Astrocyte (in vitro differentiated cells and primary cell): ENCODE results near the gene POU2AF1. TPM values are rescaled to one million over a fixed set of nuclear protein-coding genes. Genes with fewer than 3 reads are reported as not detected.

Experiments
- DNase-seq: peaks from one replicate; pipeline ENCODE4 v3.0.0-alpha.2; 2010; ENCODE audit warnings: low read depth
- FAIRE-seq: peaks from 2 replicates; lab custom pipeline; 2011; peaks lifted over from hg19 to GRCh38; lab: Jason Lieb, UNC
- H2AFZ ChIP-seq: 2 replicates; pipeline ENCODE4 v1.6.0; 2012; ENCODE audit warnings: low read depth, low read length, inconsistent platforms
- H3K27ac ChIP-seq: 2 replicates; pipeline ENCODE4 v1.5.1; 2011; ENCODE audit warnings: low read depth, low read length, inconsistent platforms
- H3K27me3 ChIP-seq: 2 replicates; pipeline ENCODE4 v1.6.0; 2011; ENCODE audit warnings: low read length, inconsistent platforms; ENCODE audit not compliant: insufficient read depth
- H3K36me3 ChIP-seq: 2 replicates; pipeline ENCODE4 v1.5.1; 2011; ENCODE audit warnings: low read length, inconsistent platforms; ENCODE audit not compliant: insufficient read depth
- H3K4me1 ChIP-seq: 2 replicates; pipeline ENCODE4 v1.5.1; 2011; ENCODE audit warnings: low read length, inconsistent platforms; ENCODE audit not compliant: insufficient read depth
- H3K4me2 ChIP-seq: 2 replicates; pipeline ENCODE4 v1.6.0; 2012; ENCODE audit warnings: low read length, inconsistent platforms
- H3K4me3 ChIP-seq: 2 replicates; pipeline ENCODE4 v1.5.1; 2011; ENCODE audit warnings: low read depth, mild to moderate bottlenecking, low read length, inconsistent platforms; ENCODE audit not compliant: insufficient read depth
- H3K79me2 ChIP-seq: 2 replicates; pipeline ENCODE4 v1.6.0; 2012; ENCODE audit warnings: mild to moderate bottlenecking, low read length, inconsistent platforms; ENCODE audit not compliant: insufficient read depth
- H3K9ac ChIP-seq: 2 replicates; pipeline ENCODE4 v1.6.0; 2012; ENCODE audit warnings: mild to moderate bottlenecking, low read length, inconsistent platforms
- H3K9me3 ChIP-seq: 2 replicates; pipeline ENCODE4 v1.5.1; 2012; ENCODE audit warnings: low read depth, mild to moderate bottlenecking, low read length, inconsistent platforms; ENCODE audit not compliant: insufficient read depth
- H4K20me1 ChIP-seq: 2 replicates; pipeline ENCODE4 v1.6.0; 2012; ENCODE audit warnings: low read length, inconsistent platforms; ENCODE audit not compliant: insufficient read depth
- H3K27ac Mint-ChIP-seq: one replicate; pipeline ENCODE4 v1.8.0; 2021; ENCODE audit warnings: mild to moderate bottlenecking, mixed read lengths; ENCODE audit not compliant: unreplicated experiment
- H3K27me3 Mint-ChIP-seq: one replicate; pipeline ENCODE4 v1.8.0; 2021; ENCODE audit warnings: low read depth, mixed read lengths; ENCODE audit not compliant: unreplicated experiment
- H3K36me3 Mint-ChIP-seq: one replicate; pipeline ENCODE4 v1.8.0; 2021; ENCODE audit warnings: low read depth, mixed read lengths; ENCODE audit not compliant: unreplicated experiment
- H3K4me1 Mint-ChIP-seq: one replicate; pipeline ENCODE4 v1.8.0; 2021; ENCODE audit warnings: low read depth, mixed read lengths; ENCODE audit not compliant: unreplicated experiment
- H3K4me3 Mint-ChIP-seq: one replicate; pipeline ENCODE4 v1.8.0; 2021; ENCODE audit warnings: mild to moderate bottlenecking, moderate library complexity, mixed read lengths; ENCODE audit not compliant: unreplicated experiment
- H3K9me3 Mint-ChIP-seq: one replicate; pipeline ENCODE4 v1.8.0; 2021; ENCODE audit warnings: mild to moderate bottlenecking, mixed read lengths; ENCODE audit not compliant: unreplicated experiment
- CTCF ChIP-seq: IDR thresholded peaks from 2 replicates; pipeline ENCODE4 v1.5.1; 2011; ENCODE audit warnings: low read depth, mild to moderate bottlenecking, inconsistent platforms, low read length, moderate library complexity; ENCODE audit not compliant: insufficient read depth
- EZH2 ChIP-seq: IDR thresholded peaks from 2 replicates; pipeline ENCODE4 v1.6.1; 2012; ENCODE audit warnings: mild to moderate bottlenecking, low read length, inconsistent platforms; ENCODE audit not compliant: insufficient read depth
- total RNA-seq: library from RNA; stranded (reverse); gene quantifications from 2 replicates; pipeline ENCODE4 v1.2.1, GENCODE V29; 2021

POU2AF1 gene
- total RNA-seq, 1 donor from 2014 or later, result not detected

- Mint-ChIP-seq H3K27ac (no peak overlapping the region), H3K27me3 (peaks cover 8% of the 10 kb centered on the region), H3K4me1 (peaks cover 2% of the 10 kb centered on the region), H3K9me3 (peaks cover 3% of the 10 kb centered on the region), H3K36me3 (no peaks in the 10 kb centered on the region), H3K4me3 (no peak overlapping the region)
- no peak for TF ChIP-seq EZH2
- TF ChIP-seq CTCF, result no peak
- Histone ChIP-seq H3K4me1 (no peaks in the 10 kb centered on the region), H3K9me3 (no peaks in the 10 kb centered on the region), H3K79me2 (no peaks in the 10 kb centered on the region), H3K27me3 (peaks cover 6% of the 10 kb centered on the region), H3K4me3 (no peak overlapping the region), H4K20me1 (no peaks in the 10 kb centered on the region), H3K27ac (no peak overlapping the region), H3K4me2 (no peak overlapping the region), H2AFZ (no peak overlapping the region), H3K36me3 (no peaks in the 10 kb centered on the region), H3K9ac (no peak overlapping the region)
- DNase-seq (no peak), FAIRE-seq (no peak)
These were observed 29.8 kb downstream of the POU2AF1 start for GRCh38 chr11:111349191-111349695.

DNA sequence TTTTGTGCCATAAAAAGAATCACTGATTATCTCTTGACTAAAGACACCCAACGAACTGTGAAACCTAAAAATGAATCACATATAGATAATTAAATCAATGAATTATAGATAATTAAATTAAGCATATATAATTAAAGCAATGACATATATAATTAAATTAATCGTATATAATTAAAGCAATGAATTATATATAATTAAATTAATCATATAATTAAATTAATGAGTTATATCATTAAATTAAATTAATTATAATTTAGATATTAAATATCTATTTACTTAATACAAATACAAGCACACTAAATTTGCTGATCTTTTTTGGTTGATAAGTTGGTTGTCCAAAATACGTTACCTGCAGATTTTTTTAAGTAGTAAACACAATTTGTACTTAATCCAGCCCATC lies 30.9 kb downstream of the POU2AF1 start:
- H3K9ac ChIP-seq, result no peak overlapping the region
- H3K9me3 Mint-ChIP-seq, result peaks cover 2% of the 10 kb centered on the region
- H3K36me3 Mint-ChIP-seq, result no peaks in the 10 kb centered on the region
- DNase-seq (no peak), FAIRE-seq (no peak)
- no peak overlapping the region for H3K27ac Mint-ChIP-seq
- H4K20me1 ChIP-seq, result no peaks in the 10 kb centered on the region
- H3K4me1 Mint-ChIP-seq, result peaks cover 2% of the 10 kb centered on the region
- no peak overlapping the region for H2AFZ ChIP-seq
- H3K36me3 ChIP-seq, result no peaks in the 10 kb centered on the region
- H3K27me3 Mint-ChIP-seq, result peaks cover 3% of the 10 kb centered on the region
- TF ChIP-seq EZH2 (no peak), CTCF (no peak)
- H3K4me2 ChIP-seq, result no peak overlapping the region
- H3K79me2 ChIP-seq, result no peaks in the 10 kb centered on the region
- no peak overlapping the region for H3K27ac ChIP-seq
- H3K4me3 Mint-ChIP-seq, result no peak overlapping the region
- H3K9me3 ChIP-seq, result no peaks in the 10 kb centered on the region
- peaks cover 6% of the 10 kb centered on the region for H3K27me3 ChIP-seq
- H3K4me3 ChIP-seq, result no peak overlapping the region
- no peaks in the 10 kb centered on the region for H3K4me1 ChIP-seq

GRCh38 chr11:111347723-111348115 lies 31.4 kb downstream of the POU2AF1 start:
- FAIRE-seq (peak; percentile 5), DNase-seq (peak; percentile 23)
- Mint-ChIP-seq H3K4me3 (no peak overlapping the region), H3K4me1 (peaks cover 2% of the 10 kb centered on the region), H3K9me3 (no peaks in the 10 kb centered on the region), H3K27ac (no peak overlapping the region), H3K27me3 (peaks cover 3% of the 10 kb centered on the region), H3K36me3 (no peaks in the 10 kb centered on the region)
- Histone ChIP-seq H3K27ac (no peak overlapping the region), H3K4me2 (no peak overlapping the region), H2AFZ (no peak overlapping the region), H3K36me3 (no peaks in the 10 kb centered on the region), H4K20me1 (no peaks in the 10 kb centered on the region), H3K9me3 (no peaks in the 10 kb centered on the region), H3K79me2 (no peaks in the 10 kb centered on the region), H3K4me1 (no peaks in the 10 kb centered on the region), H3K4me3 (no peak overlapping the region), H3K27me3 (peaks cover 6% of the 10 kb centered on the region), H3K9ac (no peak overlapping the region)
- TF ChIP-seq CTCF (no peak), EZH2 (no peak)
